Stimulated activated CD8-positive, alpha-beta memory T cell treated with anti-CD3 and anti-CD28 coated beads, Interleukin-2, amount 100 ng/mL, for 1 hour (primary cell): ENCODE results near the gene ABLIM1.

Experiments
- DNase-seq, 2 donors: peaks; one replicate each; pipeline ENCODE4 v3.0.0-alpha.2; 2020; ENCODE audit warnings: low read depth in 2 of 2

The ABLIM1 gene

DNA sequence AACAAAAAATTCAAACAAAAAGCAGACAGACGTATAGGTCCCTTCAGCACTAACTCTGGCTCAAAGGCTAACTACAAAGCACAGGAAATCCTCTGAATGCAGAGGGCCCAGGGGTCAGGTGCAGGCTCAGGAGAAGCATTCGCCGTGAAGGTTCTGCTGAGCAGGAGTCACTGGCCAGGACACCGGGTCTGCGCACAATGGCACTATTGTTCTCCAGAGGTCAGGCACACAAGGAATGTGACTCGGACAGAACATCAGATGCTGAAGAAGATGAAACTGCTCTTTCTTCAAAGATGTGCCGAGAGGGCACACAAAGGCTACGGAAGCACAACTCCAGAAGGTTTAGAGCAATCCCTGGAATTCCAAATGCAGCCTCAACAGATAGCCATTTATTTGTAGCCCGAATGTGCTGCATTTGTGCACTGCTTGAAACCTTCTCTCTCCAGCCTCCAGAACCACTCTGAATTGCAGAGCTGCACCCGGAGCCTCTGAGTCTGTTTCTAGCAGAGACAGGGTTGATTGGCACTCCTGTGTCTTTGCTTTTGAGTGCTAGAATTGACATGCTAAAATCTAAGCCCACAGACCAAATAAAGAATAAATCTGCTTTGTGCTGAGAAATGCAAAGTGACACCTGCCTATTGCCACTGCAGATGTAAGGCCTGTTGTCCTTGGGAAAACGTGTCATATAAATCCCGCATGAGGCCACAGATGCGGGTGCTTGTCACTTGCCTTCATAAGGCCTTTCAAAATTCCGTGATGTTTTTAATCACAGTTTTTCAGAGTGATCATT lies 168.4 kb downstream of the ABLIM1 start:
- no peak for DNase-seq

DNA sequence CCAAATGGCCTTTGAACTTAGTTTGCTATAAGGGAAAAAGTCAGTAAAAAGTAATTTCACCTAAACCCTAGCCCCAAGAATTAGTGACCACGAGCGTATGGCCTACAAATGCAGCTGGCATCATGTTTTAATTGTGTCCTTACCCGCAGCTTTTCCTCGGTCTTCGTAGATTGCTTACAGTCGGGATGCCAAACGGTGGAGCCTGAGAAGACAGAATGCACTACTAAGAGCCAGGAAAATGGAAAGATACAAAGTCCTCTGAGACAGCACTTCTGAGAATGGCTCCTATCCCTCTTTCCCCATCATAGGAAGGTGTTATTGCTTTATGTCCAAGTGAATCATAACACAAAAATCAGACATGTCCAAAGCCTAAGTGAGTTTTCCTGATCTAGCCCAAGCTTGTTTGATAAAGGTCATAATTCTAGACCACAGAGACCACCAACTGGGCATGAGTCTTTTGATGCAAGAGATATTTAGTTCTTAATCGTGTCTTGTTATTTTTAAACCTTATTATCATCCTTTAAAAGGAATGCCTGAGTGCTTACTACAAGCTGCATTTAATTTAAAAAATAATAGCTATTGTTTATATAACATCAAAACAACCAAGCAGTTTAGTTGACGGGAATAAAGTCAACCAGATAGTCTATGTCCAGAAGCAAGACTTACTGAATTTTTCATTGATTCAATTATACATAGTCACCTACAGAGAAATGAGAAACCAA lies 170.1 kb downstream of the ABLIM1 start:
- DNase-seq = no peak

- no peak for DNase-seq
Observed at GRCh38 chr10:114486938-114487814, 170.9 kb downstream of the ABLIM1 start.

- no peak for DNase-seq
Observed at GRCh38 chr10:114485696-114486400, 172.2 kb downstream of the ABLIM1 start.

- no peak for DNase-seq
Observed at GRCh38 chr10:114483575-114483974, 174.5 kb downstream of the ABLIM1 start.

DNA sequence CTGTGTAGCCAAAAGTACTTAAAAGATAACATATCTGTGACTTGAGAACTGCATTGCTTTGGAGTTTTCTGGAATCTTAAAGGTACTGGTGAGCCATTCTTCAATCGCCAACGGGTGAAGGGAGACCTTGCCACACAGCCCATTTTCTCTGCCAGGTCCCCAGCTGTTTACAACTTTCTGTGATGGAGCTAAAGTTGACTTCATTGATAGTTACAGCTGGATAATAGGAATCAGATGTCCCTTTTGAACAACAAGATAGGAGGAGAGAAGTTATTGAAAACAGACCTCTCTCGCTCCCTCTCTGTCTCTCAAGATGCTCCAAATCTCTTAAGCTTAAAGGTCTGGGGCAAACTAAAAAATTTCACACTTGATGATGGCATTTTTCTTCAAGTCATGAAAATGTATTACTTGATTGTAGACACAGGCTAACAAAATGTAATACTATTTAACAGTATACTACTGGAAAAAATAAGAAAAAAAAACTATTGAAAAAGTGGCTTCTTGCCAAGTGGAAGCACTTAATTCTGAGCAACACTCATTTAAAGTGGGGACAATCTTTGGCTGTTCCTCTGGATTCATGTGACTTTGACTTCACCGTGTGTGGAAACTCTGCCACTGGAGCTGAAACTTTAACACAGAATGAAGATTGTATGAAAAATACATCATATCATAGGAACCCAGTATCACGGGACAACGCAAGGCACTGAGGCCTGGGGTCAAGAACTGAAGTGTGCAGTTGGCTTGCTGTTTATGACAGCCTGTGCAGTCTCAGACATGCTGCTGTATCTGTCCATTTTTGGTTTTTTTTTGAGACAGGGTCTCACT lies 175.4 kb downstream of the ABLIM1 start:
- no peak for DNase-seq

DNA sequence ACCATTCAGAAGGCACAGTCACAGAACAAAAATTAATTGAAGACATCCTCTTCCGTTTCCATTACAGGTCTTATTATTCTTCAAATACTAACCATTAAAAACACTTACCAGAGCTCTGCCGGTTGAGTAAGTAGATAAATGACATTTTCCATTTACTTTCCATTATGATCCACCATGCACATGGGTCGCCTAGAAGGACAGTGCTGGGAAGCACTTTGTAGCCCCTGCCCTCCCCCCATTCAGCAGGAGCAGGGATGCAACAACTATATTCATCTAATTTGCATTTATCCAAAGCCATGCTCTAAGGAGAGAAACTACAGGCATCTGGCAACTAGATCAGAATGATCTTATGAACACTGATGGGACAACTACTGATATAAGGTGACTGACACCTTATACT lies 177.0 kb downstream of the ABLIM1 start:
- DNase-seq = no peak

DNA sequence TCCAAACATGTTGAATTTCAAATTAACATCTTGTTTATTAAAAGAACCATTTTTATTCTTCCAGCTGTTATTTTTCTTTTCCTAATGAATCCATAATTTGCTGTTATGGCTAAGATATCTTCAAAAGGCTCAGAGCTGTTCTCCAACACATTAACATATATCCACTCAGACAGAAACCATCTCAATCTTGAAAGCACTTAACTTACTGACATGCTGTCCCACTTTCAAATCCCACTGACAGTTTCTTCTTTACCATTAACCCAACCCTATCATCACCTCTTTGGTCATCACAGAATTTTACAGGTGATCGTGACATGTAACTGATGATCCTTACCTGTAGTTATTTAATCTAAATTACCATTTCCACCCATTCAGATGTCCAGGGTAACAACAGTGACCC lies 178.2 kb downstream of the ABLIM1 start:
- no peak for DNase-seq

DNA sequence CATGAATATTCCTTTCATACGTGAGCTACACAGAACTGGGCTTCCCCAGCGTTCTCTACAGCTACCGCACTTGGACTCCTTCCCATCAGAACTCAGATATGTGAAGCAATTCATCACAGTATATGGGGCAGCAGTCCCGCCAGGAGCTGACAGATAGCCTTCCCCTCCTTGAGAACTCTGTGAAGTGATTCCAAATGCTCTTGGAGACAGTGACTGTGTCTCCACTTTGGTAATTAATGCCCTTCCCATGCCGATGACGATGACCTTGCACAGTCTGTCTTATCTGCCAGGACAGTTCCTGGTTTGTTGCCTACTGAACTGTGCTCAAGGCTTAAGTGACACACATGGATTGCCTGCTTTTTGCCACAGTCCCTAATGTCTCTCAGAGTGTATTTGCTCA lies 178.8 kb downstream of the ABLIM1 start:
- no peak for DNase-seq

- no peak for DNase-seq
Observed at GRCh38 chr10:114478281-114478680, 179.8 kb downstream of the ABLIM1 start.

GRCh38 chr10:114477285-114477684 lies 180.8 kb downstream of the ABLIM1 start:
- DNase-seq = no peak

DNA sequence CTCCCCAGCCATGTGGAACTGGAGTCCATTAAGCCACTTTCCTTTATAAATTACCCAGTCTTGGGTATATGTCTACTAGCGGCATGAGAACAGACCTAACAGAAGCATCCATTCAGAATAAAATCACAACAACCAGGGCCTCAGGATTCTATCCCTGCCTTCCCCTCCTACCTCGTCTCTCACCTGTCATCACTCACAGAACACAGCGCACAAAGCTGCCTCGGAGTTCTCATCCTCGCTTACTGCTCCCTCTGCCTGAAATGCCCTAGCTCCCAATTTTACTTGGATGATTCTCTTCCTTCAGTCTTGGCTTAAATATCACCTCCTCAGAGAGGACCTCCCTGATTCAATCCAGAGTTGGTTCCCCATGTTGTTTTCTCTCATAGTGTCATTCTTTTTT lies 183.1 kb downstream of the ABLIM1 start:
- DNase-seq = no peak

DNA sequence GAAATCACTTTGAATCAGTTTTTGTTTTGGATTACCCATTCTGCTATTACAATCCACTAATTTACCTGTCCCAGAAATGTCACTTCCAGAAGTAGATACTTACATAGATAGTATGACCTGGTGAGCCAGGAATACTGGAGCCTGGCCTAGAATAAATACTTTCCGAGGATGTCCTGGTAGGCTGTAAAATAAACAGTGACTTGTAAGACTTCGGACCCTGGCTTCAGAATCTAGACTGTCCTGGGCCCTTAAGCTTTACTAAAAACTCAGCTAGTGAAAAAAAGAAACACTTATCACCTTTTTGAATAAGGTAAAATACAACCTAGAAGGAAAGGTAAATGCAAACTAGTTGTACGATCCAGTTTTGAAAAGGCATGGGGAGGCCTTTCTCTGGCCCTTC lies 184.3 kb downstream of the ABLIM1 start:
- no peak for DNase-seq

- DNase-seq = no peak
Observed at GRCh38 chr10:114472877-114473253, 185.2 kb downstream of the ABLIM1 start.

- no peak for DNase-seq
Observed at GRCh38 chr10:114471906-114472876, 185.9 kb downstream of the ABLIM1 start.

- peak; percentile 38 to 41 for DNase-seq
Observed at GRCh38 chr10:114470956-114471905, 186.8 kb downstream of the ABLIM1 start.

- DNase-seq = no peak
Observed at GRCh38 chr10:114470361-114470760, 187.7 kb downstream of the ABLIM1 start.

DNA sequence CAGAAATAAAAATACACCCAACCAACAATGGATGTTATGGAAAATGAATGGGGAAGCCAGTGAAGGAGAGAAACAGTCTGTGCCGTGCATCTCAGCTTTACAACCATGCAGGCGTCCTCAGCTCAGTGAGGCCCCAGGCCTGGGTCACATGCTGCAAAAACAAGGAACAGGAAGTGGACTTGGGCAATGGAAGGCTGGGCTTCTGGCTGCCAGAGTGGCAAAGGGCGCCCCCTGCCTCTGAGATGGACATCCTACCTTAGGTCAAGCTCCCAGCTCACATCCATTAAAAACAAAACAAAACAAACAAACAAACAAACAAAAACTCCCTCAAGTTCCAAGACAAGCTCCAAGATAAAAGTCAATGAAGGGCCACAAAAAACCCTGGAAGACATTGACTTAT lies 199.1 kb downstream of the ABLIM1 start:
- DNase-seq = no peak
